ENCODE data around the gene KCNJ6. TPM values are rescaled to one million over a fixed set of nuclear protein-coding genes. Genes with fewer than 3 reads are reported as not detected.

Gene KCNJ6
- total and polyA plus RNA-seq, 4 donors = 0.01 TPM; not detected in 3

GRCh38 chr21:37799211-37800056 is 116.8 kb downstream of the KCNJ6 start (continued):
- TF ChIP-seq REST (IDR thresholded peaks at IDR 0.05) (no peak), YY1 (IDR thresholded peaks at IDR 0.05) (no peak), EGR1 (IDR thresholded peaks at IDR 0.05; ENCODE audit: low read depth in 2 of 2) (no peak)

GRCh38 chr21:37797403-37797802 is 118.9 kb downstream of the KCNJ6 start:
- Histone ChIP-seq H3K4me3 (ENCODE audit: low read depth in 1 of 3, low read length in 3 of 3) (no peak overlapping the region), H3K27ac (ENCODE audit: low read depth in 1 of 2, low read length in 2 of 2) (no peak overlapping the region), H3K9ac (ENCODE audit: low read depth in 1 of 2, low read length in 2 of 2) (no peak overlapping the region), H3K27me3 (ENCODE audit: control insufficient read depth in 4 of 4, insufficient read depth in 4 of 4, low read length in 3 of 4) (peaks cover 0 to 3% (median 0%) of the 10 kb centered on the region in 4 donors), H3K4me1 (ENCODE audit: control insufficient read depth in 4 of 4, insufficient read depth in 4 of 4, low read length in 3 of 4) (no peaks in the 10 kb centered on the region), H3K9me3 (ENCODE audit: control insufficient read depth in 4 of 4, low read length in 3 of 4) (no peaks in the 10 kb centered on the region), H3K36me3 (ENCODE audit: control insufficient read depth in 4 of 4, insufficient read depth in 3 of 4, low read depth in 1 of 4, low read length in 3 of 4) (no peaks in the 10 kb centered on the region)
- TF ChIP-seq HNF4G (IDR thresholded peaks at IDR 0.05) (no peak), RXRA (IDR thresholded peaks at IDR 0.05) (no peak), HNF4A (conservative IDR thresholded peaks at IDR 0.05) (no peak), EGR1 (IDR thresholded peaks at IDR 0.05; ENCODE audit: low read depth in 2 of 2) (no peak), NR2F2 (IDR thresholded peaks at IDR 0.05) (no peak), FOXA2 (IDR thresholded peaks at IDR 0.05) (no peak), FOXA1 (IDR thresholded peaks at IDR 0.05) (no peak), CTCF (IDR thresholded peaks at IDR 0.05; ENCODE audit: low read depth, low read length, missing input control) (no peak), SP1 (IDR thresholded peaks at IDR 0.05) (no peak), MAX (IDR thresholded peaks at IDR 0.05) (no peak), TAF1 (conservative IDR thresholded peaks at IDR 0.05) (no peak), RAD21 (IDR thresholded peaks at IDR 0.05) (no peak), GABPA (IDR thresholded peaks at IDR 0.05 in 1 of 2, conservative IDR thresholded peaks at IDR 0.05 in 1 of 2) (no peak), ATF3 (IDR thresholded peaks at IDR 0.05) (no peak), REST (IDR thresholded peaks at IDR 0.05) (no peak)
- WGBS = 66% methylated on average over 4 of the region's 4 CpGs
- DNase-seq (ENCODE audit: low spot score) = no peak

Measured in liver (tissue), 9 donors.